Measurements from ENCODE around the gene LSS.

DNA sequence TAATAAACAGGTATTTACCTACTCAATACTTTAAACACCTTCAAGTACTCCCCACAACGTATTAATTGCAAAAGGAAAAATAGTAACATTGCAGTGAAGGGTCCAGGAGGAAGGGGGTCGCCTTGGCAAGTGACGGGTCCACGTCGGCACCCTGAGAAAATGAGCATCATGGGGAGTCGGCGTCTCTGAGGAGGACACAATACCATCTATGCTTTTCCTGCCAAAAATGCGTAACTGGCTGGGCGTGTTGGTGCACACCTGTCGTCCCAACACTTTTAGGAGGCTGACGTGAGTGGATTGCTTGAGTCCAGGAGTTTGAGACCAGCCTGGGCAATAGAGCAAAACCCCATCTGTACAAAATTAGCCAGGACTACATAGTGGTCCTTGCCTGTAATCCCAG, 80.5 kb downstream of the LSS start:
- TF ChIP-seq CTCF (IDR thresholded peaks at IDR 0.05) = no peak
- TF ChIP-seq POLR2A (IDR thresholded peaks at IDR 0.05) = no peak
- TF ChIP-seq EP300 (IDR thresholded peaks at IDR 0.05) = no peak
- no peak for TF ChIP-seq POLR2AphosphoS5 (IDR thresholded peaks at IDR 0.05)
